ENCODE measurements around the gene CARHSP1. TPM values are rescaled to one million over a fixed set of nuclear protein-coding genes. Genes with fewer than 3 reads are reported as not detected.

CARHSP1 gene
- total RNA-seq, 1 donor from 2014 or later, result 113 TPM

GRCh38 chr16:8910811-8911210 is 42.0 kb upstream of the CARHSP1 start:
- TF ChIP-seq, protein P1, sequence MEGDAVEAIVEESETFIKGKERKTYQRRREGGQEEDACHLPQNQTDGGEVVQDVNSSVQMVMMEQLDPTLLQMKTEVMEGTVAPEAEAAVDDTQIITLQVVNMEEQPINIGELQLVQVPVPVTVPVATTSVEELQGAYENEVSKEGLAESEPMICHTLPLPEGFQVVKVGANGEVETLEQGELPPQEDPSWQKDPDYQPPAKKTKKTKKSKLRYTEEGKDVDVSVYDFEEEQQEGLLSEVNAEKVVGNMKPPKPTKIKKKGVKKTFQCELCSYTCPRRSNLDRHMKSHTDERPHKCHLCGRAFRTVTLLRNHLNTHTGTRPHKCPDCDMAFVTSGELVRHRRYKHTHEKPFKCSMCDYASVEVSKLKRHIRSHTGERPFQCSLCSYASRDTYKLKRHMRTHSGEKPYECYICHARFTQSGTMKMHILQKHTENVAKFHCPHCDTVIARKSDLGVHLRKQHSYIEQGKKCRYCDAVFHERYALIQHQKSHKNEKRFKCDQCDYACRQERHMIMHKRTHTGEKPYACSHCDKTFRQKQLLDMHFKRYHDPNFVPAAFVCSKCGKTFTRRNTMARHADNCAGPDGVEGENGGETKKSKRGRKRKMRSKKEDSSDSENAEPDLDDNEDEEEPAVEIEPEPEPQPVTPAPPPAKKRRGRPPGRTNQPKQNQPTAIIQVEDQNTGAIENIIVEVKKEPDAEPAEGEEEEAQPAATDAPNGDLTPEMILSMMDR (IDR thresholded peaks at IDR 0.05; ENCODE audit: insufficient read depth, low read length, poor library complexity, severe bottlenecking), result no peak
- no peaks in the 10 kb centered on the region for H3K36me3 ChIP-seq (ENCODE audit: control insufficient read depth, insufficient read depth, low read length)
- H3K27me3 ChIP-seq (ENCODE audit: control insufficient read depth, insufficient read depth, low read length), result no peaks in the 10 kb centered on the region
- DNase-seq (ENCODE audit: low read depth), result no peak
- H3K4me3 ChIP-seq (ENCODE audit: low read depth, low read length), result no peak overlapping the region

GRCh38 chr16:8908810-8909468 is 40.1 kb upstream of the CARHSP1 start:
- Histone ChIP-seq H3K4me3 (ENCODE audit: low read depth, low read length) (no peak overlapping the region), H3K36me3 (ENCODE audit: control insufficient read depth, insufficient read depth, low read length) (peaks cover 4% of the 10 kb centered on the region), H3K27me3 (ENCODE audit: control insufficient read depth, insufficient read depth, low read length) (no peaks in the 10 kb centered on the region)
- no peak for DNase-seq (ENCODE audit: low read depth)
- TF ChIP-seq, protein P1 (IDR thresholded peaks at IDR 0.05; ENCODE audit: insufficient read depth, low read length, poor library complexity, severe bottlenecking), result no peak

DNA sequence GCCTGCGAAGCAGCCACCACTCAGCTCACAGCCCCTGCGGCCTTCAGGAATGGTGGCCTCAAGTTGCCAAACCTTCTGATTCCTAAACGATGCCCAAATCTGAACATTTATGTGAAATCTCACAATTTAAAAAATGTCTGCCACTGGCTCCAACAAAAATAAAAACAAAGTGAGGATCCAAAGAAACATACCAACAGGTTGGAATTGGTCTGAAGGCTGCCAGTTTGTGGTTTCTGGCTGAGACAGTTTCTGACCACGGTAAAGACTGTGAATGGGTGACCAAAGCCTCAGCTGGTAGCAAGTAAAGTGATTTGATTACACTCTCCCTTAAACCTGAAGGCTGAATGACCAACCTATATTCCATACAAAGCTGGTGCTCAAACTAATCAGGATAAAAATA is 38.3 kb upstream of the CARHSP1 start:
- no peak for DNase-seq (ENCODE audit: low read depth)
- Histone ChIP-seq H3K36me3 (ENCODE audit: control insufficient read depth, insufficient read depth, low read length) (peaks cover 5% of the 10 kb centered on the region), H3K4me3 (ENCODE audit: low read depth, low read length) (no peak overlapping the region), H3K27me3 (ENCODE audit: control insufficient read depth, insufficient read depth, low read length) (no peaks in the 10 kb centered on the region)
- TF ChIP-seq, protein P1 (IDR thresholded peaks at IDR 0.05; ENCODE audit: insufficient read depth, low read length, poor library complexity, severe bottlenecking), result no peak

DNA sequence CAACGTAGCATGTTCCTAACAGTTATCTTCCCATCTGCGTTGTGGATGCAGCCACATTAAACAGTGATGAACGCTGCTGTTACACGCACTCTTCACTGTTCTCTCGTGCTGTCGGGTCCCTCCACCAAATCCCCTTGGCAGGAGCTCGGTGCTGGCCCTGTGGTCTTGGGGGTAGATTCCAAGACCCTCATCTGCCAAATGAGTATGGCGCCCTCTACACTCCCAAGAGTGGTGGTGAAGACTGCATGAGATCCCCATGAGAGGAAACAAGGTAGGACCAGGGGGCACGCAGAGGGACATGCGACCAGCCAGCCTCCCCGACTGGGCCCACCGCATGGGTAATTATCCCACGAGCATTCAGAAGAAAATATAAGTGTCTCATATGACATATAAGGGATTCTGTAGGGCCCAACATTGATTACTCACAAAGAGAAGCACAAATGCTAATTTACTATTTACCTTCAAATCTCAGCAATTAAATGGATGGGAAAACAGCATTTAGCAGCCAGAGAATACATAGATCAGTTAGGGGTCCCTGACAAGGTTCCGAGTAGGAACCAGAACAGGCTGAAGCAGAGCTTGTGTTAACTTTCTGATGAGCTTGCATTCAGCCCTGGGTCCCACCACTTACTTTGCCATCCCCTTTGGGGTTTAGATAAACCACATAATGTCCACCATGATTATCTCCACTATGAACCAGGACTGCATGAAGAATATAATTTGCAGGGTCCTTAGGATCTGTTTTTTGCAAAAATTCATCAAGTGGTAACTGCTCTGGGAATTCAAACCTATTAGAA is 37.2 kb upstream of the CARHSP1 start:
- H3K36me3 ChIP-seq (ENCODE audit: control insufficient read depth, insufficient read depth, low read length), result peaks cover 5% of the 10 kb centered on the region
- H3K27me3 ChIP-seq (ENCODE audit: control insufficient read depth, insufficient read depth, low read length), result no peaks in the 10 kb centered on the region
- TF ChIP-seq, protein P1 (IDR thresholded peaks at IDR 0.05; ENCODE audit: insufficient read depth, low read length, poor library complexity, severe bottlenecking), result peak; percentile 30
- no peak for DNase-seq (ENCODE audit: low read depth)
- H3K4me3 ChIP-seq (ENCODE audit: low read depth, low read length), result no peak overlapping the region

- DNase-seq (ENCODE audit: low read depth), result peak; percentile 16
- TF ChIP-seq, protein P1 (IDR thresholded peaks at IDR 0.05; ENCODE audit: insufficient read depth, low read length, poor library complexity, severe bottlenecking), result peak; percentile 57
- Histone ChIP-seq H3K27me3 (ENCODE audit: control insufficient read depth, insufficient read depth, low read length) (no peaks in the 10 kb centered on the region), H3K36me3 (ENCODE audit: control insufficient read depth, insufficient read depth, low read length) (peaks cover 5% of the 10 kb centered on the region), H3K4me3 (ENCODE audit: low read depth, low read length) (no peak overlapping the region)
Observed at GRCh38 chr16:8905168-8905762, 36.5 kb upstream of the CARHSP1 start.
